AG10803 (cell line): ENCODE measurements around the gene CCM2.
A peak's percentile ranks its signal among the peaks of the same experiment; 100 is the strongest.

ENCODE experiments used
- DNase-seq: peaks from one replicate; pipeline ENCODE4 v3.0.0; 2010; ENCODE audit warnings: low read depth
- H3K4me3 ChIP-seq: 2 replicates; pipeline ENCODE4 v1.5.1; 2011; ENCODE audit warnings: mild to moderate bottlenecking, low read length, control low read depth
- CTCF ChIP-seq: conservative IDR thresholded peaks from 2 replicates; pipeline ENCODE4 v1.5.1; 2011; ENCODE audit warnings: mild to moderate bottlenecking, low read length, control low read depth, inconsistent platforms

Gene CCM2

GRCh38 chr7:45089341-45089891 lies 89.4 kb downstream of the CCM2 start:
- peak overlapping the region; percentile 67 for H3K4me3 ChIP-seq
- DNase-seq: peak; percentile 16

DNA sequence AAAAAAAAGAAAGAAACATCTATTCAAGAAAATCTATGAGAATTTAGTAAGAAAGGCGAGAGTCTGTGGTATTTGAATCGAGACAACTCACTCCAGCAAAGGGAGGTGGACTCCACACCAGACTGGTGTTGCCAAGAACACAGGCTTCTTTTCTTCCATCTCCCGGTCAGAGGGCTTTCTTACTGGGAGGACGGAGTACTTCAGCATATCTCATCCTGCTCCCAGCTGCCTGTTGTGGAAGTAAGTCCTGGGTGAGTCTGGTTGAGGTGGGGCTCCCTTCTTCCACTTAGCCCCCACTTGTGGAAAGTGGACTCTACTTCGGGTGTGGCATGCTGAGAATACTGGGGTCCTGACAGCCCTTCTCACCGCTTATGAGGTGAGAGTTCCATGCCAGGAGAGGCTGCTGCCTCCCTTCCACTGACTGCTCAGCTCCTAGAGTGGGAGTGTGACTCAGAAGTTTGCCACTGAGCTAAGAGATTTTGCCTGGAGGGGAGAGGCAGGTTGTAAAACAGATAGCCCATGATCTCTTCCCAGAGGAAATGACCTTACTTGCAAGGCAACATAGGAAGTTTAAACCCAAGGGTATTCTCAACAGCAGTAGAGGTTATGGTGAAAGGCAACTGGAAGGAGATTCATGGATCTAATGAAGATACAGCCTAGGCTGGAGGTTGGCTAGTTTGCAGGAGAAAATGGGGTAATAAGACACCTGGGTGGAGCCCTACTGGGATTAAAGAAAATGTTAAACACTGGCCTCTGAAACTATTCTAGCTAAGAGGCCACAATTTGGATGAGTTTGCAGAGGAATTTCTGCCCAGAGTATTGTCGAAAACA lies 92.3 kb downstream of the CCM2 start:
- DNase-seq: no peak
- no peak overlapping the region for H3K4me3 ChIP-seq

More at GRCh38 chr7:45089341-45089891, 89.4 kb downstream of the CCM2 start:
- TF ChIP-seq CTCF: no peak

DNA sequence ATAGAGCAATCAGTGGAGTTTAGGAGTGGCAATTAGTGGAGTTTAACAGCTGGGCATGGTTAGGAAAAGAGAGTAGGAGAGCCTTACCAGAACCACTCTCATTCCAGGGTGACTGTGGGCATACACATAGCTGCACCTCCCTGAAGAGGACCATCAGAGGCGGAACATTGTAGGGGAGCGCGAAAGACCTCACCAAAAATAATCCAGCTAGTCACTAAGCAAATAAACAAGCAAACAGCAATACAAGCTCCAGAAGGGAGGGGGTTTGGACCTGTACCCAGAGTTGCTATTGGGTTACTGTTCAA lies 92.9 kb downstream of the CCM2 start:
- no peak for DNase-seq

More for the DNA sequence above, 92.3 kb downstream of the CCM2 start:
- TF ChIP-seq CTCF: no peak

GRCh38 chr7:45098983-45099839 lies 99.2 kb downstream of the CCM2 start:
- no peak for DNase-seq
- TF ChIP-seq CTCF: no peak
- no peak overlapping the region for H3K4me3 ChIP-seq

More for the DNA sequence above, 92.9 kb downstream of the CCM2 start:
- TF ChIP-seq CTCF: no peak
- H3K4me3 ChIP-seq: no peak overlapping the region

- H3K4me3 ChIP-seq: no peak overlapping the region
- no peak for DNase-seq
- no peak for TF ChIP-seq CTCF
Measured at GRCh38 chr7:45099891-45100760, 100.1 kb downstream of the CCM2 start.

DNA sequence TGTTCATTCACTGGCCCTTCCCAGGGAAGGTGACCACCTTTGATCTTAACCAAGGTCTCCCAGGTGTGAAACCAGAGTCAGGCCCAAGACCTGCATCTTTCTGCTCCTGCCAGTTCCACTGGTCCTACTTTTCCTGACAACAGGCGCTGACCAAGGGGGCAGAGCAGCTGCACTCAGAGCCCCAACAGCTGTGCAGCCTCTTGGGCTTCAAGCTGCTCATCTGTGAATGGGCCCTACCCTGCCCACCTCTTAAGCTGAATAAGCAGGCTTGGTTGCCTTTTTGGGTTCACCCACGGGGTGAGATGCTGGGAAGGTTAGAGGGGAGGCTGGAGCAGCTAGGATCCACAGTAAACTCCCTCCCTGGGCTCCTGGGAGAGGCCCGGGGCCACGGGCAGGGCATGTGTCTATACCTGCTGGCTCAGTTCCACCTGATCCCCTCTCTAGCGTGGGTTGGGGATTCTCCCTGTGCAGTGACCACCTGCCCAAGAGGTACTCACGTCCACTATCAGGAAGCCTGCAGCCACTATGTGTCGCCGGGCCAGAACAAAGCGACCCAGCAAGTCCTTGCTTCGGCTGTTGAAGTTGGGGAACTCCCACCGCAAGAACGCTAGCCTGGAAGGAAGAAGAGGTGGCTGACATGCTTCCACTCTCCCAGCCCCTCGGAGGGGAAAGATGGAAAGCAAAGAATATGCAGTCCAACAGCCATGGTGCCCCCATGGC lies 100.9 kb downstream of the CCM2 start:
- TF ChIP-seq CTCF: no peak
- no peak for DNase-seq
- H3K4me3 ChIP-seq: no peak overlapping the region
